Esophagus muscularis mucosa (tissue), 4 donors: Measurements from ENCODE around the gene SORCS2. TPM values are rescaled to one million over a fixed set of nuclear protein-coding genes. Genes with fewer than 3 reads are reported as not detected.

Experiments used
- DNase-seq: peaks from one replicate; pipeline ENCODE4 v3.0.0-alpha.2; 2017; ENCODE audit errors: extremely low spot score
- H3K27ac ChIP-seq, 4 donors: fragments of 200-600 bp; sonication (generic); replicated peaks in 1 of 4; 1 replicate in 3 of 4; 2 replicates in 1 of 4; pipeline ENCODE4 v1.5.1; 2016 to 2019; ENCODE audit warnings: mild to moderate bottlenecking in 1 of 4
- H3K27me3 ChIP-seq, 4 donors: fragments of 200-600 bp; sonication (generic); one replicate each; pipeline versions ENCODE4 v1.5.1 to v1.6.0; 2016 to 2019
- H3K36me3 ChIP-seq, 4 donors: fragments of 200-600 bp; sonication (generic); one replicate each; pipeline ENCODE4 v1.5.1; 2016 to 2019
- H3K4me1 ChIP-seq, 4 donors: fragments of 200-600 bp; sonication (generic); one replicate each; pipeline ENCODE4 v1.5.1; 2016 to 2019
- H3K4me3 ChIP-seq, 4 donors: fragments of 200-600 bp; sonication (generic); 1 replicate in 2 of 4; 2 replicates in 2 of 4; pipeline ENCODE4 v1.5.1; 2016 to 2019; ENCODE audit warnings: mild to moderate bottlenecking in 4 of 4, moderate library complexity in 1 of 4
- H3K9me3 ChIP-seq, 4 donors: fragments of 200-600 bp; sonication (generic); 1 replicate in 3 of 4; 2 replicates in 1 of 4; pipeline ENCODE4 v1.5.1; 2016 to 2019
- CTCF ChIP-seq, 3 experiments: fragments of 200-600 bp in 2 of 3; fragments of 450-650 bp in 1 of 3; sonication (generic) in 2 of 3; IDR thresholded peaks; one replicate each; pipeline ENCODE4 v1.5.1; 2017 to 2019; ENCODE audit warnings: antibody characterized with exemption in 3 of 3, mild to moderate bottlenecking in 2 of 3, moderate library complexity in 1 of 3
- EP300 ChIP-seq: sonication (generic); formaldehyde crosslinking; IDR thresholded peaks from one replicate; pipeline ENCODE4 v1.6.1; 2017; ENCODE audit warnings: antibody characterized with exemption
- POLR2A ChIP-seq: fragments of 450-650 bp; IDR thresholded peaks from one replicate; pipeline ENCODE4 v1.6.1; 2017; ENCODE audit warnings: antibody characterized with exemption, moderate library complexity, mild to moderate bottlenecking, low read depth
- POLR2AphosphoS5 ChIP-seq, 2 donors: sonication (generic); formaldehyde crosslinking; IDR thresholded peaks; one replicate each; pipeline ENCODE4 v1.6.1; 2017; ENCODE audit warnings: antibody characterized with exemption in 2 of 2
- WGBS: methylation state at CpG from one replicate; pipeline ENCODE4 v1.1.5; 2018; 5-methylcytosine and 5-hydroxymethylcytosine counted together
- intact Hi-C: fragments of 100-400 bp; cut with DNase I; formaldehyde crosslinking; loops from one replicate; pipeline ENCODE4 v1.15.1; 2023
- total RNA-seq, 4 donors: library from RNA; depleted of rRNA; stranded (reverse); fragments of >200 nt; gene quantifications; one replicate each; pipeline versions ENCODE4 v1.1.0 to v1.2.1, GENCODE V29; 2016

Gene SORCS2
- total RNA-seq, 4 donors from 2014 or later, result 3.3 to 10.1 (median 4.3) TPM

GRCh38 chr4:7704625-7705024 lies 512.3 kb downstream of the SORCS2 start:
- Histone ChIP-seq H3K4me1 (peaks cover 0 to 10% (median 0%) of the 10 kb centered on the region in 4 donors), H3K27me3 (no peaks in the 10 kb centered on the region), H3K36me3 (no peaks in the 10 kb centered on the region), H3K27ac (no peak overlapping the region), H3K4me3 (no peak overlapping the region), H3K9me3 (no peaks in the 10 kb centered on the region)
- WGBS, result 97% methylated on average over 17 of the region's 19 CpGs
- DNase-seq, result no peak
- no peak for TF ChIP-seq CTCF (IDR thresholded peaks at IDR 0.05)
- TF ChIP-seq POLR2AphosphoS5 (IDR thresholded peaks at IDR 0.05), result no peak
- TF ChIP-seq POLR2A, result no peak
- no peak for TF ChIP-seq EP300
- intact Hi-C loops, result no loop called here

DNA sequence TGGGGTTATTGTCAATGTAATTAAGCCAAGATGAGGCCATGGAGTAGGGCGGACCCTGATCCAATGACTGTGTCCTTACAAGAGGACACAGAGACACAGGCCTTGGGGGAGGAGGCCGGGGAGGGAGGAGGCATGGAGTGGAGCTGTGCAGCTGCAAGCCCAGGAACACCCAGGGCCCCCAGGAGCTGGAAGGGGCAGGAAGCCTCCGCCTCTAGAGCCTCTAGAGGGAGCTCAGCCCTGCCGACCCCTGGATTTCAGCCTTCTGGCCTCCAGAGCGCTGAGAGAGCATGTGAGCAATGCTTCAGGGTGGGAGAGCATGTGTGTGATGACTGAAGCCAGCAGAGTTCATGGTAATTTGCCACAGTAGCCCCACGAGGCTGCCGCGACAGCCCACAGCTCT lies 512.7 kb downstream of the SORCS2 start:
- peaks cover 0 to 10% (median 0%) of the 10 kb centered on the region in 4 donors for H3K4me1 ChIP-seq
- H3K36me3 ChIP-seq, result no peaks in the 10 kb centered on the region
- H3K27me3 ChIP-seq, result no peaks in the 10 kb centered on the region
- no peak overlapping the region for H3K27ac ChIP-seq
- no peak overlapping the region for H3K4me3 ChIP-seq
- no peaks in the 10 kb centered on the region for H3K9me3 ChIP-seq
- WGBS, result 100% methylated on average over 1 of the region's 8 CpGs
- intact Hi-C loops, result no loop called here
- no peak for DNase-seq
- TF ChIP-seq EP300 (no peak), POLR2A (no peak), POLR2AphosphoS5 (IDR thresholded peaks at IDR 0.05) (no peak), CTCF (IDR thresholded peaks at IDR 0.05) (no peak)

- Histone ChIP-seq H3K36me3 (no peaks in the 10 kb centered on the region), H3K27ac (no peak overlapping the region), H3K4me1 (peaks cover 0 to 10% (median 0%) of the 10 kb centered on the region in 4 donors), H3K27me3 (no peaks in the 10 kb centered on the region), H3K9me3 (no peaks in the 10 kb centered on the region), H3K4me3 (no peak overlapping the region)
- no peak for DNase-seq
- intact Hi-C loops, result no loop called here
- WGBS, result 27% methylated on average over 2 of the region's 7 CpGs
- TF ChIP-seq POLR2AphosphoS5 (IDR thresholded peaks at IDR 0.05), result no peak
- no peak for TF ChIP-seq EP300
- TF ChIP-seq CTCF (IDR thresholded peaks at IDR 0.05), result no peak
- TF ChIP-seq POLR2A, result no peak
Measured at GRCh38 chr4:7705593-7705992, 513.3 kb downstream of the SORCS2 start.

GRCh38 chr4:7708238-7708637 lies 515.9 kb downstream of the SORCS2 start:
- no peak overlapping the region for H3K27ac ChIP-seq
- no peak overlapping the region for H3K4me3 ChIP-seq
- H3K9me3 ChIP-seq, result no peaks in the 10 kb centered on the region
- H3K4me1 ChIP-seq, result peaks cover 0 to 10% (median 0%) of the 10 kb centered on the region in 4 donors
- TF ChIP-seq EP300 (no peak), POLR2AphosphoS5 (IDR thresholded peaks at IDR 0.05) (no peak), CTCF (IDR thresholded peaks at IDR 0.05) (no peak), POLR2A (no peak)
- H3K27me3 ChIP-seq, result no peaks in the 10 kb centered on the region
- 66% methylated on average over 15 of the region's 17 CpGs for WGBS
- DNase-seq, result no peak
- intact Hi-C loops, result no loop called here
- H3K36me3 ChIP-seq, result no peaks in the 10 kb centered on the region

DNA sequence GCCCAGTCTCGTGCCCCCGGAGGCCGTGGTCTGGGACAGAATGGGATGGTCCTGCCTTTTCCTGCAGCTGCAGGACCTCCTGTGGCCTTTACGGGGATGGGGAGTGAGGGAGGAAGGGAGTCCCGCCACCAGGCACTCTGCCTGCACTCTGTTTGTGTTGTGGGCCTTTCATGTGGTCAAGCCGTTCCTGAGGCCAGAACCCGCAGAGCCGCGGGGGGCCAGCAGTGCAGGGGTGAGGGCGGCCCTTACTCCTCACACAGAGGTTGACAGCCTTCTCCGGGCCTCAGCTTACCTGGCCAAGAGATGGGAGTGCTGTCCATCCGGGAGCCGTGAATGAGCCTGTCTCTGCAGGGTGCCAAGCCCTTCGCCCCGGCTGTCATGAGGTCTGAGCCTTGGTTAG lies 516.6 kb downstream of the SORCS2 start:
- Histone ChIP-seq H3K4me1 (peaks cover 0 to 10% (median 0%) of the 10 kb centered on the region in 4 donors), H3K27me3 (no peaks in the 10 kb centered on the region), H3K36me3 (peaks cover 0 to 2% (median 0%) of the 10 kb centered on the region in 4 donors), H3K9me3 (peaks cover 0 to 3% (median 0%) of the 10 kb centered on the region in 4 donors), H3K4me3 (no peak overlapping the region), H3K27ac (no peak overlapping the region)
- WGBS, result 74% methylated on average over 3 of the region's 15 CpGs
- intact Hi-C loops, result no loop called here
- TF ChIP-seq POLR2AphosphoS5 (IDR thresholded peaks at IDR 0.05) (no peak), CTCF (IDR thresholded peaks at IDR 0.05) (no peak)
- no peak for DNase-seq
